Panc1 (cell line): Measurements from ENCODE around the gene TBRG4. TPM values are rescaled to one million over a fixed set of nuclear protein-coding genes. Genes with fewer than 3 reads are reported as not detected.

Experiments
- ATAC-seq: fragments of 200-7000 bp; cut with Tn5 transposase; 2 replicates; pipeline ENCODE4 v1.9.1; 2020; ENCODE audit warnings: mild to moderate bottlenecking, moderate library complexity
- BruUV-seq: library from RNA; stranded (reverse); fragments of 400-500 nt; replicated peaks from 2 replicates; lab custom pipeline; 2021; lab: Mats Ljungman, UMichigan
- CTCF ChIA-PET: fragments of 300-600 bp; sonication (Branson Sonifier 250); formaldehyde crosslinking; loops from one replicate; lab custom pipeline; 2022; ENCODE audit warnings: antibody characterized with exemption; lab: Charles Lee
- POLR2A ChIA-PET: fragments of 300-600 bp; sonication (Branson Sonifier 250); formaldehyde crosslinking; loops from one replicate; lab custom pipeline; 2022; ENCODE audit warnings: antibody characterized with exemption; lab: Charles Lee
- DNase-seq: peaks from one replicate; pipeline ENCODE4 v3.0.0-alpha.2; 2010; ENCODE audit warnings: low read depth, low spot score
- H3K27ac ChIP-seq: 2 replicates; pipeline ENCODE4 v1.5.1; 2011; ENCODE audit warnings: mild to moderate bottlenecking, low read length, inconsistent platforms
- H3K27me3 ChIP-seq: fragments of 200-500 bp; sonication (Bioruptor generic); 2 replicates; pipeline ENCODE4 v1.6.0; 2014; ENCODE audit warnings: low read length, inconsistent platforms; ENCODE audit not compliant: control insufficient read depth, insufficient read depth
- H3K36me3 ChIP-seq: fragments of 200-500 bp; sonication (Bioruptor generic); 2 replicates; pipeline ENCODE4 v1.5.1; 2014; ENCODE audit warnings: inconsistent platforms, mild to moderate bottlenecking, low read length, moderate library complexity; ENCODE audit not compliant: control insufficient read depth, insufficient read depth
- H3K4me1 ChIP-seq: 2 replicates; pipeline ENCODE4 v1.5.1; 2011; ENCODE audit warnings: inconsistent platforms, mild to moderate bottlenecking, low read length, moderate library complexity; ENCODE audit not compliant: control insufficient read depth, insufficient read depth
- H3K4me3 ChIP-seq, 2 experiments: 2 replicates each; pipeline ENCODE4 v1.5.1; 2011 to 2012; ENCODE audit warnings: low read depth in 2 of 2, low read length in 2 of 2, mild to moderate bottlenecking in 2 of 2, inconsistent platforms in 1 of 2, moderate library complexity in 1 of 2
- H3K9me3 ChIP-seq: fragments of 200-500 bp; sonication (Bioruptor generic); 2 replicates; pipeline ENCODE4 v1.5.1; 2014; ENCODE audit warnings: low read depth, mild to moderate bottlenecking, inconsistent platforms, low read length, moderate library complexity; ENCODE audit not compliant: control insufficient read depth, insufficient read depth
- CTCF ChIP-seq: fragments of 450-650 bp; IDR thresholded peaks from 2 replicates; pipeline ENCODE4 v1.5.1; 2017; ENCODE audit warnings: mild to moderate bottlenecking
- POLR2AphosphoS5 ChIP-seq: IDR thresholded peaks from 2 replicates; pipeline ENCODE4 v1.6.1; 2012; ENCODE audit warnings: mild to moderate bottlenecking, low read depth, low read length, moderate library complexity
- REST ChIP-seq, 2 experiments: IDR thresholded peaks; 2 replicates each; pipeline ENCODE4 v1.6.1; 2011 to 2012; ENCODE audit warnings: low read depth in 2 of 2, control low read depth in 1 of 2, low read length in 1 of 2, mild to moderate bottlenecking in 1 of 2, moderate library complexity in 1 of 2; ENCODE audit not compliant: insufficient read depth in 1 of 2
- SIN3A ChIP-seq: IDR thresholded peaks from 2 replicates; pipeline ENCODE4 v1.6.1; 2012; ENCODE audit warnings: low read depth, mild to moderate bottlenecking, low read length, moderate library complexity, borderline replicate concordance; ENCODE audit not compliant: insufficient read depth
- TCF7L2 ChIP-seq: IDR thresholded peaks from 2 replicates; pipeline ENCODE4 v1.6.1; 2011; ENCODE audit warnings: mild to moderate bottlenecking, low read depth, low read length, inconsistent platforms
- in situ Hi-C: cut with HindIII; loops from 2 replicates; pipeline ENCODE4 v1.10.0; 2016; ENCODE audit warnings: low sequenced_read_pairs, low pct_unique_long_range_greater_than_20kb
- intact Hi-C: fragments of 100-400 bp; cut with micrococcal nuclease; formaldehyde crosslinking; loops from one replicate; pipeline ENCODE4 v1.10.0; 2022; ENCODE audit not compliant: unreplicated experiment
- total RNA-seq: library from RNA; stranded (reverse); gene quantifications from one replicate; pipeline ENCODE4 v1.2.1, GENCODE V29; 2021; ENCODE audit not compliant: unreplicated experiment

TBRG4 gene
- total RNA-seq, 1 experiment from 2014 or later = 149 TPM

GRCh38 chr7:45112648-45113047, 1.2 kb upstream of the TBRG4 start:
- BruUV-seq = no TSS peak
- Histone ChIP-seq H3K4me1 (peaks cover 28% of the 10 kb centered on the region), H3K27ac (peak overlapping the region; percentile 95; the same call in 1 of the 2 replicates), H3K9me3 (no peaks in the 10 kb centered on the region), H3K4me3 (peak overlapping the region; percentile 54 to 70; a peak in 3 of 4 replicates), H3K27me3 (peaks cover 3% of the 10 kb centered on the region; the same call in 1 of the 2 replicates), H3K36me3 (peaks cover 12% of the 10 kb centered on the region)
- POLR2A ChIA-PET = no interaction called here
- intact Hi-C loops (no loop called here), in situ Hi-C loops (no loop called here)
- no peak for ATAC-seq
- TF ChIP-seq CTCF (no peak), SIN3A (no peak), REST (IDR thresholded peaks at IDR 0.05; ENCODE audit: insufficient read depth in 1 of 2, low read depth in 2 of 2, low read length in 1 of 2) (no peak), TCF7L2 (no peak), POLR2AphosphoS5 (no peak)
- no peak for DNase-seq
- CTCF ChIA-PET = interaction anchor here (1.4 kb wide), 1 partner anchor 139 kb away, joined by 3 read pairs; no protein-coding TSS in a partner anchor

GRCh38 chr7:45108863-45109262, 2.6 kb downstream of the TBRG4 start:
- TF ChIP-seq CTCF (no peak), REST (IDR thresholded peaks at IDR 0.05; ENCODE audit: insufficient read depth in 1 of 2, low read depth in 2 of 2, low read length in 1 of 2) (no peak), SIN3A (no peak), POLR2AphosphoS5 (no peak)
- peak overlapping the region; percentile 37; the same call in 1 of the 2 replicates for H3K27ac ChIP-seq
- CTCF ChIA-PET = no interaction called here
- in situ Hi-C loops = no loop called here
- no TSS peak for BruUV-seq
- no peaks in the 10 kb centered on the region for H3K9me3 ChIP-seq
- H3K36me3 ChIP-seq = peaks cover 38% of the 10 kb centered on the region
- ATAC-seq (no peak), DNase-seq (no peak)
- POLR2A ChIA-PET = no interaction called here
- no peak overlapping the region for H3K4me3 ChIP-seq
- H3K27me3 ChIP-seq = peaks cover 3% of the 10 kb centered on the region; the same call in 1 of the 2 replicates
- intact Hi-C loops = no loop called here
- H3K4me1 ChIP-seq = peaks cover 32% of the 10 kb centered on the region
